Peyer's patch (tissue), 4 donors: Measurements from ENCODE around the gene PPIB. TPM values are rescaled to one million over a fixed set of nuclear protein-coding genes. Genes with fewer than 3 reads are reported as not detected.

Experiments used
- DNase-seq, 3 donors: peaks; one replicate each; pipeline ENCODE4 v3.0.0-alpha.2; 2017 to 2019
- H3K27ac ChIP-seq, 4 donors: fragments of 200-600 bp; sonication (generic); one replicate each; pipeline ENCODE4 v1.5.1; 2016 to 2019
- H3K27me3 ChIP-seq, 2 donors: fragments of 200-600 bp; sonication (generic); one replicate each; pipeline ENCODE4 v1.5.1; 2019
- H3K36me3 ChIP-seq, 3 donors: fragments of 200-600 bp; sonication (generic); one replicate each; pipeline ENCODE4 v1.5.1; 2016 to 2019
- H3K4me1 ChIP-seq, 4 donors: fragments of 200-600 bp; sonication (generic); one replicate each; pipeline ENCODE4 v1.5.1; 2016 to 2019
- H3K4me3 ChIP-seq, 4 donors: fragments of 200-600 bp; sonication (generic); 1 replicate in 3 of 4; 2 replicates in 1 of 4; pipeline ENCODE4 v1.5.1; 2016 to 2019; ENCODE audit warnings: mild to moderate bottlenecking in 1 of 4
- H3K9me3 ChIP-seq, 4 donors: fragments of 200-600 bp; sonication (generic); one replicate each; pipeline ENCODE4 v1.5.1; 2016 to 2019; ENCODE audit warnings: mild to moderate bottlenecking in 1 of 4
- CTCF ChIP-seq, 6 experiments: fragments of 450-650 bp in 4 of 6; fragments of 200-600 bp in 2 of 6; sonication (generic) in 1 of 6; IDR thresholded peaks; one replicate each; pipeline ENCODE4 v1.5.1; 2017 to 2019; ENCODE audit warnings: antibody characterized with exemption in 6 of 6, mild to moderate bottlenecking in 3 of 6, moderate library complexity in 1 of 6
- POLR2A ChIP-seq, 2 donors: fragments of 450-650 bp; IDR thresholded peaks; one replicate each; pipeline ENCODE4 v1.5.1; 2017; ENCODE audit warnings: antibody characterized with exemption in 2 of 2, mild to moderate bottlenecking in 2 of 2, moderate library complexity in 2 of 2
- total RNA-seq, 4 donors: library from RNA; depleted of rRNA; stranded (reverse); fragments of >200 nt; gene quantifications; one replicate each; pipeline ENCODE4 v1.1.0, GENCODE V29; 2016

The PPIB gene
- total RNA-seq = 100 to 1,000 TPM; 120 to 244 (median 200) TPM

- Histone ChIP-seq H3K36me3 (peaks cover 0 to 35% (median 7%) of the 10 kb centered on the region in 3 donors), H3K27me3 (no peaks in the 10 kb centered on the region), H3K4me3 (peak within 1 kb of the TSS; percentile 62 to 85 (median 79)), H3K9me3 (no peaks in the 10 kb centered on the region), H3K27ac (peak within 1 kb of the TSS; percentile 78 to 90 (median 84)), H3K4me1 (peaks cover 0 to 29% (median 13%) of the 10 kb centered on the region in 4 donors)
- peak in 5 of 6 experiments; percentile 27 to 57 (median 45) for TF ChIP-seq CTCF (IDR thresholded peaks at IDR 0.05)
- peak; percentile 75 to 91 for TF ChIP-seq POLR2A (IDR thresholded peaks at IDR 0.05)
- DNase-seq = peak; percentile 94 to 99 (median 99)
These were observed at the start of gene PPIB for GRCh38 chr15:64162869-64163658. PPIB (minus strand) TSS chr15:64163022; CDS start chr15:64162986, 36 bp downstream.

DNA sequence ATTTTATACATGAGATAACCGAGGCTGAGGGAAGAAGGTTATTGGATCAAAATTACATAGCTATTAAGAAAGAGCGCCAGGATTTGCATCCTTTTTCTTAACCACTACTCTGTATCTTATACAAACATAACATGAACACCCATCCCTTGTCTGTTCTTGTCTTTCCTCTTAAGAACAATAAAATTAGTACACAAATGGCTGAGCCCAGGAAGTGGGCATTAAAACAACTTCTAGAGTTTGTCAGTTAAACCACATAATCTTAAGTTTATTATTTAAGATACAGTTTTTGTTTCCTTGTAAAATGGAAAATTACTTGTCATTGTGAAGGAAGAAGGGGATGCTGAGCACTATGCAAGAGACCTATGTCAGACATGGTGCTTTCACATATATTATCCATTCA, 48.9 kb upstream of the PPIB start:
- Histone ChIP-seq H3K4me1 (no peaks in the 10 kb centered on the region), H3K27me3 (no peaks in the 10 kb centered on the region), H3K27ac (no peak overlapping the region), H3K4me3 (no peak overlapping the region), H3K9me3 (no peaks in the 10 kb centered on the region), H3K36me3 (peaks cover 0 to 16% (median 0%) of the 10 kb centered on the region in 3 donors)
- no peak for DNase-seq
- TF ChIP-seq CTCF (IDR thresholded peaks at IDR 0.05) (no peak), POLR2A (IDR thresholded peaks at IDR 0.05) (no peak)

DNA sequence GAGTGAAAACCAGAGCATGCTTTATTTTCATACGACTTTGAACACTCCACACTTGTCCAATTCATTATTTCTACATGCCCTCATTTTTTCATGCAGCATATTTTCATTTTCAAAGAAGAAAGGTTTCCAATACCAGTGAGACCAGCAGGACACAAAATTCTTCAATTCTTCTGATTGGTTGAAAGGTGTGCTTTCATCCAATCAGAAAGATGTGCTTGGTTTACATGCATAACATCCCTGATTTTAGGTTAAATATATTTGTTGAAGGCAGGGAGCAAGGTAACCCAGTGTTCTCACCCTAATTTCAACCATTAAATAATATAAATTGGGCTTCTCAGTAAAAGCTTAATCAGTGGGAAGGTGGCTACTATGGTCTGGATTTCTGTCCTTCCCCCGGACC, 47.5 kb upstream of the PPIB start:
- Histone ChIP-seq H3K27ac (no peak overlapping the region), H3K9me3 (no peaks in the 10 kb centered on the region), H3K27me3 (no peaks in the 10 kb centered on the region), H3K36me3 (peaks cover 0 to 16% (median 0%) of the 10 kb centered on the region in 3 donors), H3K4me1 (no peaks in the 10 kb centered on the region), H3K4me3 (no peak overlapping the region)
- no peak for TF ChIP-seq CTCF (IDR thresholded peaks at IDR 0.05)
- TF ChIP-seq POLR2A (IDR thresholded peaks at IDR 0.05) = no peak
- DNase-seq = no peak

DNA sequence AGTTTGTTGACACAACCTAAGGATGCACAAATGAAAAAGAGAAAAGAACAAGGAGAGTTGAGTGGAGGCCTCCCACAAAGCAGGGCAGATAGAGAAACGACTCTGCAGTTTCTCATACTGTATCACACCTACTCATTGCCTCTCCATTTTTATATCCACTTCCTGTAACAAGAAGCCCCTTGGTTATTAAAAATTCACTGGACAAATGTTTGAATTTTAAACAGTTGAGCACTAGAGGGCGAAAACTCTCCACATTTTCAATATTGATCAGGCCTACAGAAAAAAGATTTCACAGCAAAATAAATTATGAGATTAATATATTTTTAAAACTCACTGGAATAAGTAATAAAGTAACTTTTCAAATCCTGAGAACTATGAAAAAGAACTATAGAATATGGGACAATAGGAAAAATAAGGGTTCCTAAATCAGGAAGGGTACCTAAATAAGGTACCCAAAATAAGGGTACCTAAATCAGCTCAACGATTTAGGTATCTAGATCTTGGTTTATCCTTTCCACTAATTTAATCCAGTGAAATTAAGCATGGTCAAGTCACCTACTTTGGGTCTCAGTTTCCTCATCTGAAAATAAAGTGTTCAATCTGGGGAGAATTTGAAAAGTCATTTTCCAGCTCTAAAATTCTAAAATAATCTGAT, 47.0 kb upstream of the PPIB start:
- Histone ChIP-seq H3K4me3 (no peak overlapping the region), H3K27ac (no peak overlapping the region), H3K9me3 (no peaks in the 10 kb centered on the region), H3K36me3 (peaks cover 0 to 16% (median 0%) of the 10 kb centered on the region in 3 donors), H3K4me1 (no peaks in the 10 kb centered on the region), H3K27me3 (no peaks in the 10 kb centered on the region)
- DNase-seq = no peak
- TF ChIP-seq POLR2A (IDR thresholded peaks at IDR 0.05) (no peak), CTCF (IDR thresholded peaks at IDR 0.05) (peak in 4 of 6 experiments; percentile 33 to 65 (median 58))

GRCh38 chr15:64205202-64205601, 42.4 kb upstream of the PPIB start:
- Histone ChIP-seq H3K36me3 (peaks cover 0 to 23% (median 0%) of the 10 kb centered on the region in 3 donors), H3K27me3 (no peaks in the 10 kb centered on the region), H3K4me3 (no peak overlapping the region), H3K27ac (no peak overlapping the region), H3K4me1 (no peaks in the 10 kb centered on the region), H3K9me3 (no peaks in the 10 kb centered on the region)
- no peak for DNase-seq
- TF ChIP-seq CTCF (IDR thresholded peaks at IDR 0.05) (no peak), POLR2A (IDR thresholded peaks at IDR 0.05) (no peak)
